Erythroblast (primary cell): ENCODE data around the gene RAB28.

ENCODE experiments used
- GATA1 ChIP-seq: IDR thresholded peaks from 2 replicates; pipeline ENCODE4 v1.6.1; 2011; ENCODE audit warnings: low read depth, mild to moderate bottlenecking, control low read depth, low read length, moderate library complexity
- POLR2A ChIP-seq: IDR thresholded peaks from 2 replicates; pipeline ENCODE4 v1.6.1; 2011; ENCODE audit warnings: mild to moderate bottlenecking, low read length

DNA sequence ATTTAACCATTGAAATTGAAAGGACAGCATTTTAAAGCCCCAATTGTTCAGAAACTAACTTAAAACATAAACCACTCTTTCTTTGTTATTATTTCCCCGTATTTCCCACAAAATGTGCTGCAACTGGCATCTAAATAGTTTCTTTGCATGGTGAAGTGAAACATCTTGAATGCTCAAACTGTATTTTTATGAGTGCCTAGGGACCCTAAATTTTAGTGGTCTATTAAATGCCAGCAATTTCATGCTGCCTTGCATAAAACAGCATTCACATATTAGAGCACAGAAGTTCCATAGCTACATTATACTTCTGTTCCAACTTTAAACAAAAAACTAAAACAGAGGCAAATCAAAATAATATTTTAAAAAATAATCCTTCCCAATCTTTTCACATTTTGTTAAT lies 5.4 kb downstream of the RAB28 start:
- TF ChIP-seq POLR2A, result no peak
- no peak for TF ChIP-seq GATA1
